Adrenal gland (tissue), 12 donors: ENCODE measurements around the gene ARPC5. TPM values are rescaled to one million over a fixed set of nuclear protein-coding genes. Genes with fewer than 3 reads are reported as not detected.
A peak's percentile ranks its signal among the peaks of the same experiment; 100 is the strongest.

Experiments
- DNase-seq, 7 donors: peaks; one replicate each; pipeline ENCODE4 v3.0.0-alpha.2; 2019 to 2020
- H3K27ac ChIP-seq, 5 donors: fragments of 200-600 bp; sonication (generic) in 4 of 5; 1 replicate in 3 of 5; 2 replicates in 2 of 5; pipeline versions ENCODE4 v1.5.1 to v1.8.0; 2016 to 2020; ENCODE audit warnings: mild to moderate bottlenecking in 1 of 5
- H3K27me3 ChIP-seq: fragments of 200-600 bp; 2 replicates; pipeline ENCODE4 v1.8.0; 2021
- H3K36me3 ChIP-seq, 2 donors: fragments of 200-600 bp; replicated peaks in 1 of 2; 1 replicate in 1 of 2; 2 replicates in 1 of 2; pipeline versions ENCODE4 v1.5.1 to v1.8.0; 2018 to 2022
- H3K4me1 ChIP-seq, 2 donors: fragments of 200-600 bp; replicated peaks in 1 of 2; 1 replicate in 1 of 2; 2 replicates in 1 of 2; pipeline versions ENCODE4 v1.5.1 to v1.8.0; 2018 to 2021
- H3K4me3 ChIP-seq, 4 donors: fragments of 200-600 bp; sonication (generic) in 3 of 4; one replicate each; pipeline ENCODE4 v1.5.1; 2016 to 2018
- H3K9me3 ChIP-seq, 3 donors: fragments of 200-600 bp; sonication (generic) in 1 of 3; replicated peaks in 1 of 3; 1 replicate in 2 of 3; 2 replicates in 1 of 3; pipeline versions ENCODE4 v1.5.1 to v1.8.0; 2016 to 2021
- POLR2A ChIP-seq, 2 donors: fragments of 450-650 bp; IDR thresholded peaks; one replicate each; pipeline ENCODE4 v1.6.1; 2017; ENCODE audit warnings: antibody characterized with exemption in 2 of 2, mild to moderate bottlenecking in 2 of 2, moderate library complexity in 1 of 2
- WGBS, 4 donors: extraction: QIAGEN DNeasy Blood & Tissue Kit in 2 of 4; methylation state at CpG; one replicate each; pipeline versions ENCODE4 v1.1.5 to v1.1.7; 2013 to 2017; 5-methylcytosine and 5-hydroxymethylcytosine counted together
- intact Hi-C, 2 donors: fragments of 100-400 bp; cut with DNase I; formaldehyde crosslinking; loops; one replicate each; pipeline versions ENCODE4 v1.14.1 to v1.15.0; 2022 to 2023
- polyA plus RNA-seq, 3 donors: library from polyadenylated mRNA; stranded (reverse); fragments of 200-250 nt in 2 of 3; fragments of 350-450 nt in 1 of 3; fragmentation: Illumina TruSeq in 1 of 3; extraction: RNeasy Lipid Tissue Mini Kit (QIAGEN cat#74804) in 1 of 3; gene quantifications; one replicate each; pipeline ENCODE4 v1.2.3, GENCODE V29; 2013 to 2014
- total RNA-seq, 9 donors: library from RNA; depleted of rRNA in 4 of 9; stranded (reverse); fragments of >200 nt in 4 of 9; fragments of 120-200 nt in 1 of 9; fragmentation: NEBNext Ultra II Directional in 1 of 9; extraction: Animal tissue kit (Norgen Biotek cat#: 25700) in 1 of 9; gene quantifications; one replicate each; pipeline versions ENCODE4 v1.1.0 to v1.2.4, GENCODE V29; 2013 to 2023
- TF ChIP-seq, protein P1 (sequence below), 6 experiments: fragments of 450-650 bp in 4 of 6; fragments of 200-600 bp in 2 of 6; sonication (generic) in 1 of 6; IDR thresholded peaks; 1 replicate in 5 of 6; 2 replicates in 1 of 6; pipeline versions ENCODE4 v1.5.1 to v1.8.0; 2016 to 2021; ENCODE audit warnings: antibody characterized with exemption in 6 of 6, mild to moderate bottlenecking in 2 of 6, moderate library complexity in 1 of 6
- donor health status: healthy with polysubstance abuse.
- donor health status: Bipolar disorder and iron deficiency.
- donor health status: DM: yes; HTN: yes; CAD: no.
- donor health status: DM: no; HTN: no; CAD: no.
- donor health status: DM: no; HTN: no; CAD: no.
- donor health status: DM: yes; HTN: yes; CAD: no.

The ARPC5 gene
- total and polyA plus RNA-seq, 12 donors = 48.1 to 133 (median 85.0) TPM

DNA sequence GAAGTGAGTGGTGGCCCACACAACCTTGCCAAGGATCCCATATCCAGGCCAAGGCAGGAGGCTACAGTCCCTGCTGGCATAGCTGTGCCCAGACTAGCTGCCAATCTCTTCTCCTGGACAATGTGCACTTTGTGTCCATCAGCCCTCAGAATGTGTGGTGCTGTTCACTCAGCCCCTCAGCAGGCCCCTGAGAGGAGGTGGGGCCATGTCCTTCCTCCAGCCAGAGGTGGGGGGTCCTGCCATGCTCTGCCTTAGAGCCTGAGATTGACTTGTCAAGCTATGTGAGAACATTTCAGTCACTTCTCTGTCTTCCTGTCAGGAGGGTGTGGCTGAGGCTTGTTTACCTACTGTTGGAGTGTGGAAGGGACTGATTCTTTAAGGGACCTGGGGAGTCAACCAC, 46.8 kb downstream of the ARPC5 start:
- Histone ChIP-seq H3K27me3 (no peaks in the 10 kb centered on the region), H3K9me3 (no peaks in the 10 kb centered on the region), H3K27ac (peak overlapping the region in 2 of 5 donors; percentile 21 to 83), H3K4me3 (peak overlapping the region in 1 of 4 donors; percentile 38), H3K36me3 (no peaks in the 10 kb centered on the region), H3K4me1 (no peaks in the 10 kb centered on the region)
- no peak for TF ChIP-seq POLR2A (IDR thresholded peaks at IDR 0.05)
- TF ChIP-seq, protein P1, sequence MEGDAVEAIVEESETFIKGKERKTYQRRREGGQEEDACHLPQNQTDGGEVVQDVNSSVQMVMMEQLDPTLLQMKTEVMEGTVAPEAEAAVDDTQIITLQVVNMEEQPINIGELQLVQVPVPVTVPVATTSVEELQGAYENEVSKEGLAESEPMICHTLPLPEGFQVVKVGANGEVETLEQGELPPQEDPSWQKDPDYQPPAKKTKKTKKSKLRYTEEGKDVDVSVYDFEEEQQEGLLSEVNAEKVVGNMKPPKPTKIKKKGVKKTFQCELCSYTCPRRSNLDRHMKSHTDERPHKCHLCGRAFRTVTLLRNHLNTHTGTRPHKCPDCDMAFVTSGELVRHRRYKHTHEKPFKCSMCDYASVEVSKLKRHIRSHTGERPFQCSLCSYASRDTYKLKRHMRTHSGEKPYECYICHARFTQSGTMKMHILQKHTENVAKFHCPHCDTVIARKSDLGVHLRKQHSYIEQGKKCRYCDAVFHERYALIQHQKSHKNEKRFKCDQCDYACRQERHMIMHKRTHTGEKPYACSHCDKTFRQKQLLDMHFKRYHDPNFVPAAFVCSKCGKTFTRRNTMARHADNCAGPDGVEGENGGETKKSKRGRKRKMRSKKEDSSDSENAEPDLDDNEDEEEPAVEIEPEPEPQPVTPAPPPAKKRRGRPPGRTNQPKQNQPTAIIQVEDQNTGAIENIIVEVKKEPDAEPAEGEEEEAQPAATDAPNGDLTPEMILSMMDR (IDR thresholded peaks at IDR 0.05) = no peak
- no peak for DNase-seq
- intact Hi-C loops = no loop called here

DNA sequence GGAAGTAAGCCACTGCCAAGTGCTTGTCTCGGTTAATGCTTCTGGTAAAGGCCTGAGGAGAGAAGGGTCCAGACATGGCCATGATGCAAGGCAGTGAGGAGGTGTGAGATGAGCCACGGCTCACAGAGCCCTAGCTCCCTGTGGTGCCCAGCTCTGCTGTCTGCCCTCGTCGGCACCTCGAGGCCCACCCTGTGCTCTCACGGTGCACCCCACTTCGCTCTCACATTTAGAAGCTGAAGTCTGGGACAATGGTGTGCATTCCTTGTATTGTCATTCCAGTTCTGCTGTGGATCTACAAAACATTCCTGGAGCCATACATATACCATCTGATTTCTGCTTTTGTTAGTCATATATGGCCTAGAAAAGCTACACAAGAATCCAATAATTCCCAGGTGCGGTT, 48.7 kb downstream of the ARPC5 start:
- DNase-seq = no peak
- intact Hi-C loops = no loop called here
- Histone ChIP-seq H3K4me1 (no peaks in the 10 kb centered on the region), H3K36me3 (no peaks in the 10 kb centered on the region), H3K27me3 (no peaks in the 10 kb centered on the region), H3K9me3 (no peaks in the 10 kb centered on the region), H3K27ac (no peak overlapping the region), H3K4me3 (no peak overlapping the region)
- WGBS, 4 donors = 84 to 97% (median 90%) methylated on average over 7 to 8 of the region's 8 CpGs
- TF ChIP-seq POLR2A (IDR thresholded peaks at IDR 0.05) = no peak
- TF ChIP-seq, protein P1 (IDR thresholded peaks at IDR 0.05) = no peak

DNA sequence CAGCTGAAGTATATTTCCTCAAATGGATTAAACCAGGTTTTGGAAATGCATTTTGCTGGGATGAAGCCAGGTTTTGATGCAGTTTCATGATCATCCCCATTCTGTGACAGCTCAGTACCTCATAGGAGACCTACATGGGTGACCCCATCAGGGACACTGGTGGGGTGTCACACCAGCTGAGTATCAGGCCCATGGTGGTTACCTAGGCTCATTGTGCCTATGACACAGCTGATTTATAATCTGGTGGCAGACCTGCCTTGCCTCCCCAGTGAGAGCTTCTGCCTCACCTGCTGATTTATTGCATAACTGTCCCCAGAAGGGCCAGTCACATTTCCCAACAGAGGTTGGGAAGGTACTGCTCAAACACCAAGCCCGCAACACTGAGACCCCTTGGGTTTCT, 49.1 kb downstream of the ARPC5 start:
- Histone ChIP-seq H3K27me3 (no peaks in the 10 kb centered on the region), H3K36me3 (no peaks in the 10 kb centered on the region), H3K4me1 (no peaks in the 10 kb centered on the region), H3K9me3 (no peaks in the 10 kb centered on the region), H3K4me3 (no peak overlapping the region), H3K27ac (no peak overlapping the region)
- intact Hi-C loops = no loop called here
- DNase-seq = no peak
- no peak for TF ChIP-seq POLR2A (IDR thresholded peaks at IDR 0.05)
- TF ChIP-seq, protein P1 (IDR thresholded peaks at IDR 0.05) = no peak
- 67 to 100% (median 95%) methylated on average over 1 of the region's 1 CpG for WGBS, 4 donors

DNA sequence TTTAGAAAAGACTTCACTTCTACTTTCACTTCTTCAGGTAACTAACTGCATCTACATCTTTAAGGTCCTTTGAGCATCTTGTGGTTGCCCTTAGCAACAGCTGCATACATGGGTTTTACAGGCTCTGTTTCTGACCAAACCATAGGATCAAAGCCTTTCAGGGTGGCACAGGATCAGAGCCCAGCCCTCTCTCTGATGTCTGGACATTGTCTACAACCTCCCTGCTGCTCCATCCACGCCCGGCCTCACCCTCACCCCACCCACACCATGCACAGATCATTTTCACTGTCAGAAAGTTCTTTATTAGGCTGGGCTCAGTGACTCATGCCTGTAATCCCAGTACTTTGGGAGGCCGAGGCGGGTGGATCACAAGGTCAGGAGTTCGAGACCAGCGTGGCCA, 50.5 kb downstream of the ARPC5 start:
- H3K27me3 ChIP-seq = no peaks in the 10 kb centered on the region
- H3K27ac ChIP-seq = no peak overlapping the region
- no peak for DNase-seq
- no peak overlapping the region for H3K4me3 ChIP-seq
- intact Hi-C loops = no loop called here
- TF ChIP-seq POLR2A (IDR thresholded peaks at IDR 0.05) = no peak
- TF ChIP-seq, protein P1 (IDR thresholded peaks at IDR 0.05) = no peak
- H3K36me3 ChIP-seq = no peaks in the 10 kb centered on the region
- no peaks in the 10 kb centered on the region for H3K9me3 ChIP-seq
- WGBS, 4 donors = 67 to 89% (median 73%) methylated on average over 6 of the region's 6 CpGs
- H3K4me1 ChIP-seq = no peaks in the 10 kb centered on the region
